ENCODE data around the gene KIF3B. TPM values are rescaled to one million over a fixed set of nuclear protein-coding genes. Genes with fewer than 3 reads are reported as not detected.

The KIF3B gene
- total and polyA plus RNA-seq, 2 of the 13 experiments (the other 11 are each of a cell fraction or from before 2014, with no cell fraction given): 23.6 to 28.8 TPM

DNA sequence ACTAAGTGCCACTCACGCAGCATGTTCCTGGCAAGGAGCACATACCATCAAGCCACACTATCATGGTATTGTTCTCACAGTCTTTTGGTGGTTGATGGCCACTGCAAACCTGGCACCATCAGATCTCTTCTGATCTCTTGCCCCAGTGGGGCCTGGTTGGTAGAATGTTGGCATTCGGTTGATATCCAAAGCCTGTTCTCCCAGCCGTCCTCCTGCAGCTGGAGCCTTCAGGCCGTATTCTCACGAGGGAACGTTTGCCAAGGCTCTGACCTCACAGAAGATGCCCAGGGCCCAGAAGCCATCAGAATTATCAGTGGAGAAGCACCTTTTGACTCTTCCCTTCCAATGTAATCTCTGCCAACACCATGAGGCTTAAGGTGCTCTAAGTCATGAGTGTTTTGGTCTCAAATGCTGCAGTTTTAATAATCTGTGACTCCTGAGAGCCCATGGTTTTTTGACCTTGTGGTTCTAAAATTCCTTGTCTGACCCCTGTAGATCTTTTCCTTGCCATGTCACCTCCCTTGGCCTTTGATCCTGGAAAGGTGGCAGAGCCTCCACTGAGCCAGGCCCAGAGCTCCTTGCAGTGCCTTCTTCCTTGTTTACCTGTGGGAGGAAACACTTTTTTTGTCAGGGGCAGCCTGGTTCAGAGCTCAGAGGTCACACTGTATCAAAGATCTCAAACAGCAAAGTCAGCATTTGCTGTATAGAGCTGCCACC lies 42.0 kb upstream of the KIF3B start (continued):
- TF ChIP-seq, protein P1, sequence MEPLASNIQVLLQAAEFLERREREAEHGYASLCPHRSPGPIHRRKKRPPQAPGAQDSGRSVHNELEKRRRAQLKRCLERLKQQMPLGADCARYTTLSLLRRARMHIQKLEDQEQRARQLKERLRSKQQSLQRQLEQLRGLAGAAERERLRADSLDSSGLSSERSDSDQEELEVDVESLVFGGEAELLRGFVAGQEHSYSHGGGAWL (CRISPR knock-in tag; IDR thresholded peaks at IDR 0.05): no peak; the same call in 1 of the 2 replicates
- TF ChIP-seq SIN3A (IDR thresholded peaks at IDR 0.05; ENCODE audit: borderline replicate concordance, low read depth, low read length) (no peak), NR2F2 (IDR thresholded peaks at IDR 0.05; ENCODE audit: borderline replicate concordance, low read depth) (peak; percentile 74; the same call in 1 of the 2 replicates), FOSL2 (CRISPR knock-in tag; IDR thresholded peaks at IDR 0.05) (0 out of 2 replicates have a peak, but pooled peaks have one; percentile 15), TARDBP (CRISPR knock-in tag; IDR thresholded peaks at IDR 0.05) (peak; percentile 16; the same call in 1 of the 2 replicates), ZFX (CRISPR knock-in tag; IDR thresholded peaks at IDR 0.05; ENCODE audit: low read depth) (peak; percentile 61), RFX5 (IDR thresholded peaks at IDR 0.05; ENCODE audit: low read depth, low read length) (no peak), FOXK1 (CRISPR knock-in tag; IDR thresholded peaks at IDR 0.05; ENCODE audit: borderline replicate concordance, low read depth) (peak; percentile 87; the same call in 1 of the 2 replicates), JUN (CRISPR knock-in tag; IDR thresholded peaks at IDR 0.05) (no peak), ZBTB3 (CRISPR knock-in tag; IDR thresholded peaks at IDR 0.05; ENCODE audit: borderline replicate concordance, low read depth) (0 out of 2 replicates have a peak, but pooled peaks have one; percentile 90), ZNF510 (CRISPR knock-in tag; IDR thresholded peaks at IDR 0.05; ENCODE audit: low read depth) (no peak), BCL6 (CRISPR knock-in tag; IDR thresholded peaks at IDR 0.05) (peak; percentile 50; the same call in 1 of the 2 replicates), NR2F6 (IDR thresholded peaks at IDR 0.05) (peak; percentile 86), NR2F6 (CRISPR knock-in tag; IDR thresholded peaks at IDR 0.05) (peak; percentile 93), ZNF121 (CRISPR knock-in tag; IDR thresholded peaks at IDR 0.05) (no peak)
- TF ChIP-seq, protein P2, sequence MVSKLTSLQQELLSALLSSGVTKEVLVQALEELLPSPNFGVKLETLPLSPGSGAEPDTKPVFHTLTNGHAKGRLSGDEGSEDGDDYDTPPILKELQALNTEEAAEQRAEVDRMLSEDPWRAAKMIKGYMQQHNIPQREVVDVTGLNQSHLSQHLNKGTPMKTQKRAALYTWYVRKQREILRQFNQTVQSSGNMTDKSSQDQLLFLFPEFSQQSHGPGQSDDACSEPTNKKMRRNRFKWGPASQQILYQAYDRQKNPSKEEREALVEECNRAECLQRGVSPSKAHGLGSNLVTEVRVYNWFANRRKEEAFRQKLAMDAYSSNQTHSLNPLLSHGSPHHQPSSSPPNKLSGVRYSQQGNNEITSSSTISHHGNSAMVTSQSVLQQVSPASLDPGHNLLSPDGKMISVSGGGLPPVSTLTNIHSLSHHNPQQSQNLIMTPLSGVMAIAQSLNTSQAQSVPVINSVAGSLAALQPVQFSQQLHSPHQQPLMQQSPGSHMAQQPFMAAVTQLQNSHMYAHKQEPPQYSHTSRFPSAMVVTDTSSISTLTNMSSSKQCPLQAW (CRISPR knock-in tag; IDR thresholded peaks at IDR 0.05): peak; percentile 87
- TF ChIP-seq, protein P3, sequence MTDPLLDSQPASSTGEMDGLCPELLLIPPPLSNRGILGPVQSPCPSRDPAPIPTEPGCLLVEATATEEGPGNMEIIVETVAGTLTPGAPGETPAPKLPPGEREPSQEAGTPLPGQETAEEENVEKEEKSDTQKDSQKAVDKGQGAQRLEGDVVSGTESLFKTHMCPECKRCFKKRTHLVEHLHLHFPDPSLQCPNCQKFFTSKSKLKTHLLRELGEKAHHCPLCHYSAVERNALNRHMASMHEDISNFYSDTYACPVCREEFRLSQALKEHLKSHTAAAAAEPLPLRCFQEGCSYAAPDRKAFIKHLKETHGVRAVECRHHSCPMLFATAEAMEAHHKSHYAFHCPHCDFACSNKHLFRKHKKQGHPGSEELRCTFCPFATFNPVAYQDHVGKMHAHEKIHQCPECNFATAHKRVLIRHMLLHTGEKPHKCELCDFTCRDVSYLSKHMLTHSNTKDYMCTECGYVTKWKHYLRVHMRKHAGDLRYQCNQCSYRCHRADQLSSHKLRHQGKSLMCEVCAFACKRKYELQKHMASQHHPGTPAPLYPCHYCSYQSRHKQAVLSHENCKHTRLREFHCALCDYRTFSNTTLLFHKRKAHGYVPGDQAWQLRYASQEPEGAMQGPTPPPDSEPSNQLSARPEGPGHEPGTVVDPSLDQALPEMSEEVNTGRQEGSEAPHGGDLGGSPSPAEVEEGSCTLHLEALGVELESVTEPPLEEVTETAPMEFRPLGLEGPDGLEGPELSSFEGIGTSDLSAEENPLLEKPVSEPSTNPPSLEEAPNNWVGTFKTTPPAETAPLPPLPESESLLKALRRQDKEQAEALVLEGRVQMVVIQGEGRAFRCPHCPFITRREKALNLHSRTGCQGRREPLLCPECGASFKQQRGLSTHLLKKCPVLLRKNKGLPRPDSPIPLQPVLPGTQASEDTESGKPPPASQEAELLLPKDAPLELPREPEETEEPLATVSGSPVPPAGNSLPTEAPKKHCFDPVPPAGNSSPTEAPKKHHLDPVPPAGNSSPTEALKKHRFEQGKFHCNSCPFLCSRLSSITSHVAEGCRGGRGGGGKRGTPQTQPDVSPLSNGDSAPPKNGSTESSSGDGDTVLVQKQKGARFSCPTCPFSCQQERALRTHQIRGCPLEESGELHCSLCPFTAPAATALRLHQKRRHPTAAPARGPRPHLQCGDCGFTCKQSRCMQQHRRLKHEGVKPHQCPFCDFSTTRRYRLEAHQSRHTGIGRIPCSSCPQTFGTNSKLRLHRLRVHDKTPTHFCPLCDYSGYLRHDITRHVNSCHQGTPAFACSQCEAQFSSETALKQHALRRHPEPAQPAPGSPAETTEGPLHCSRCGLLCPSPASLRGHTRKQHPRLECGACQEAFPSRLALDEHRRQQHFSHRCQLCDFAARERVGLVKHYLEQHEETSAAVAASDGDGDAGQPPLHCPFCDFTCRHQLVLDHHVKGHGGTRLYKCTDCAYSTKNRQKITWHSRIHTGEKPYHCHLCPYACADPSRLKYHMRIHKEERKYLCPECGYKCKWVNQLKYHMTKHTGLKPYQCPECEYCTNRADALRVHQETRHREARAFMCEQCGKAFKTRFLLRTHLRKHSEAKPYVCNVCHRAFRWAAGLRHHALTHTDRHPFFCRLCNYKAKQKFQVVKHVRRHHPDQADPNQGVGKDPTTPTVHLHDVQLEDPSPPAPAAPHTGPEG (CRISPR knock-in tag; IDR thresholded peaks at IDR 0.05): no peak
- TF ChIP-seq, protein P4, sequence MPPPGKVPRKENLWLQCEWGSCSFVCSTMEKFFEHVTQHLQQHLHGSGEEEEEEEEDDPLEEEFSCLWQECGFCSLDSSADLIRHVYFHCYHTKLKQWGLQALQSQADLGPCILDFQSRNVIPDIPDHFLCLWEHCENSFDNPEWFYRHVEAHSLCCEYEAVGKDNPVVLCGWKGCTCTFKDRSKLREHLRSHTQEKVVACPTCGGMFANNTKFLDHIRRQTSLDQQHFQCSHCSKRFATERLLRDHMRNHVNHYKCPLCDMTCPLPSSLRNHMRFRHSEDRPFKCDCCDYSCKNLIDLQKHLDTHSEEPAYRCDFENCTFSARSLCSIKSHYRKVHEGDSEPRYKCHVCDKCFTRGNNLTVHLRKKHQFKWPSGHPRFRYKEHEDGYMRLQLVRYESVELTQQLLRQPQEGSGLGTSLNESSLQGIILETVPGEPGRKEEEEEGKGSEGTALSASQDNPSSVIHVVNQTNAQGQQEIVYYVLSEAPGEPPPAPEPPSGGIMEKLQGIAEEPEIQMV (CRISPR knock-in tag; IDR thresholded peaks at IDR 0.05; ENCODE audit: low read depth): 0 out of 2 replicates have a peak, but pooled peaks have one; percentile 14
- TF ChIP-seq, protein P5, sequence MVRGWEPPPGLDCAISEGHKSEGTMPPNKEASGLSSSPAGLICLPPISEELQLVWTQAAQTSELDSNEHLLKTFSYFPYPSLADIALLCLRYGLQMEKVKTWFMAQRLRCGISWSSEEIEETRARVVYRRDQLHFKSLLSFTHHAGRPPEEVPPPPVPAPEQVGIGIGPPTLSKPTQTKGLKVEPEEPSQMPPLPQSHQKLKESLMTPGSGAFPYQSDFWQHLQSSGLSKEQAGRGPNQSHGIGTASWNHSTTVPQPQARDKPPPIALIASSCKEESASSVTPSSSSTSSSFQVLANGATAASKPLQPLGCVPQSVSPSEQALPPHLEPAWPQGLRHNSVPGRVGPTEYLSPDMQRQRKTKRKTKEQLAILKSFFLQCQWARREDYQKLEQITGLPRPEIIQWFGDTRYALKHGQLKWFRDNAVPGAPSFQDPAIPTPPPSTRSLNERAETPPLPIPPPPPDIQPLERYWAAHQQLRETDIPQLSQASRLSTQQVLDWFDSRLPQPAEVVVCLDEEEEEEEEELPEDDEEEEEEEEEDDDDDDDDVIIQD (CRISPR knock-in tag; IDR thresholded peaks at IDR 0.05; ENCODE audit: low read depth): peak; percentile 33; the same call in 1 of the 2 replicates
